GM12878 (cell line): ENCODE data around the gene DOCK1. TPM values are rescaled to one million over a fixed set of nuclear protein-coding genes. Genes with fewer than 3 reads are reported as not detected.

Experiments
- ATAC-seq: fragments of 200-7000 bp; cut with Tn5 transposase; 3 replicates; pipeline ENCODE4 v1.9.1; 2020; ENCODE audit warnings: mild to moderate bottlenecking, moderate library complexity
- BruUV-seq: library from RNA; stranded (reverse); fragments of 400-500 nt; replicated peaks from 2 replicates; lab custom pipeline; 2021; lab: Mats Ljungman, UMichigan
- CTCF ChIA-PET: fragments of 300-600 bp; sonication (Branson Sonifier 250); formaldehyde crosslinking; extraction: SDS; loops from one replicate; lab custom pipeline; 2021; ENCODE audit warnings: inconsistent platforms; lab: Yijun Ruan, JAX
- POLR2A ChIA-PET: fragments of 350-600 bp; formaldehyde crosslinking; extraction: SDS; loops from one replicate; lab custom pipeline; 2021; ENCODE audit warnings: inconsistent platforms; lab: Charles Lee
- RAD21 ChIA-PET: fragments of 300-600 bp; sonication (Branson Sonifier 250); formaldehyde crosslinking; loops from one replicate; lab custom pipeline; 2023; ENCODE audit warnings: antibody characterized with exemption; ENCODE audit not compliant: unreplicated experiment; lab: Charles Lee
- SMC1A ChIA-PET: fragments of 300-600 bp; sonication (Branson Sonifier 250); formaldehyde crosslinking; loops from one replicate; lab custom pipeline; 2023; ENCODE audit not compliant: unreplicated experiment, uncharacterized antibody; lab: Charles Lee
- DNase-seq: peaks from one replicate; pipeline ENCODE4 v3.0.0-alpha.2; 2011; ENCODE audit warnings: low read depth, low spot score
- FAIRE-seq: peaks from 3 replicates; lab custom pipeline; 2011; peaks lifted over from hg19 to GRCh38; lab: Jason Lieb, UNC
- H2AFZ ChIP-seq: 2 replicates; pipeline ENCODE4 v1.6.0; 2011; ENCODE audit warnings: low read depth, low read length, control low read depth; ENCODE audit not compliant: control insufficient read depth
- H3K27ac ChIP-seq: 2 replicates; pipeline ENCODE4 v1.5.1; 2011; ENCODE audit warnings: control low read depth; ENCODE audit not compliant: control insufficient read depth, insufficient read depth
- H3K27me3 ChIP-seq, 2 experiments: replicated peaks in 1 of 2; 2 replicates each; pipeline versions ENCODE4 v1.6.0 to v1.6.1; 2011; ENCODE audit warnings: low read length in 1 of 2; ENCODE audit not compliant: control insufficient read depth in 2 of 2, insufficient read depth in 2 of 2
- H3K36me3 ChIP-seq, 2 experiments: 2 replicates each; pipeline ENCODE4 v1.5.1; 2011; ENCODE audit warnings: low read length in 1 of 2; ENCODE audit not compliant: control insufficient read depth in 2 of 2, insufficient read depth in 2 of 2
- H3K4me1 ChIP-seq: 2 replicates; pipeline ENCODE4 v1.6.1; 2011; ENCODE audit warnings: mild to moderate bottlenecking, low read length, moderate library complexity, mixed read lengths; ENCODE audit not compliant: control insufficient read depth, insufficient read depth
- H3K4me2 ChIP-seq: 2 replicates; pipeline ENCODE4 v1.6.0; 2011; ENCODE audit warnings: control low read depth; ENCODE audit not compliant: control insufficient read depth, insufficient read depth
- H3K4me3 ChIP-seq: fragments of 200-600 bp; sonication (generic); 2 replicates; pipeline ENCODE4 v1.5.1; 2016
- H3K79me2 ChIP-seq: 2 replicates; pipeline ENCODE4 v1.6.0; 2011; ENCODE audit warnings: low read length; ENCODE audit not compliant: control insufficient read depth, insufficient read depth
- H3K9ac ChIP-seq: 2 replicates; pipeline ENCODE4 v1.8.0; 2011; ENCODE audit warnings: low read length, control low read depth, mixed read lengths; ENCODE audit not compliant: control insufficient read depth, insufficient read depth
- H3K9me3 ChIP-seq: replicated peaks from 3 replicates; pipeline ENCODE4 v1.5.1; 2011; ENCODE audit warnings: mild to moderate bottlenecking, low read length; ENCODE audit not compliant: control insufficient read depth, insufficient read depth
- H4K20me1 ChIP-seq: 2 replicates; pipeline ENCODE4 v1.6.0; 2011; ENCODE audit not compliant: control insufficient read depth, insufficient read depth
- EZH2 ChIP-seq: IDR thresholded peaks from 2 replicates; pipeline ENCODE4 v1.6.1; 2012; ENCODE audit warnings: low read depth, mild to moderate bottlenecking, control low read depth, inconsistent platforms, low read length, borderline replicate concordance; ENCODE audit not compliant: control insufficient read depth
- LARP7 ChIP-seq: fragments of 450-650 bp; IDR thresholded peaks from 2 replicates; pipeline ENCODE4 v1.6.1; 2017; ENCODE audit warnings: mild to moderate bottlenecking
- STAT1 ChIP-seq: fragments of 450-650 bp; conservative IDR thresholded peaks from 2 replicates; pipeline ENCODE4 v1.6.1; 2014; ENCODE audit warnings: antibody characterized with exemption, mild to moderate bottlenecking
- WGBS: methylation state at CpG from one replicate; pipeline ENCODE4 v1.1.6; 2016; ENCODE audit warnings: low lambda C conversion rate; ENCODE audit not compliant: insufficient replicate concordance, insufficient coverage; ENCODE audit errors: missing lambda C conversion rate; 5-methylcytosine and 5-hydroxymethylcytosine counted together
- in situ Hi-C: fragments of 300-500 bp; cut with MboI; formaldehyde crosslinking; loops from 9 replicates; pipeline ENCODE4 v1.14.3; 2018; ENCODE audit warnings: mixed read lengths
- intact Hi-C: fragments of 100-400 bp; cut with micrococcal nuclease; formaldehyde crosslinking; loops from one replicate; pipeline ENCODE4 v1.14.2; 2022; ENCODE audit not compliant: unreplicated experiment
- polyA plus RNA-seq, 11 experiments: library from polyadenylated mRNA; depleted of rRNA in 4 of 11; unstranded in 6 of 11; stranded (reverse) in 5 of 11; fragments of >200 nt; fragmentation: Nextera tagmentation in 4 of 11; fragmentation: Illumina TruSeq in 1 of 11; extraction: Ambion mirVana in 4 of 11; extraction: Trizol in 1 of 11; gene quantifications; 1 replicate in 1 of 11; 2 replicates in 10 of 11; pipeline versions ENCODE4 v1.2.1 to v1.2.3, GENCODE V29; 2011 to 2016; ENCODE audit warnings: inconsistent platforms in 2 of 11, missing spikeins in 2 of 11, low read depth in 1 of 11
- total RNA-seq, 4 experiments: library from RNA; depleted of rRNA in 3 of 4; stranded (reverse); fragments of >200 nt in 3 of 4; fragmentation: Illumina TruSeq in 1 of 4; extraction: Trizol in 1 of 4; gene quantifications; 2 replicates each; pipeline versions ENCODE4 v1.2.1 to v1.2.3, GENCODE V29; 2013 to 2021
- TF ChIP-seq, protein P1 (sequence below): fragments of 450-650 bp; formaldehyde crosslinking; IDR thresholded peaks from 2 replicates; pipeline ENCODE4 v1.5.0; 2022; ENCODE audit warnings: mild to moderate bottlenecking, missing genetic modification characterization
- TF ChIP-seq, protein P2 (sequence below): IDR thresholded peaks from 2 replicates; pipeline ENCODE4 v1.6.1; 2011; ENCODE audit warnings: low read depth, low read length, improper control_type of control experiment, borderline replicate concordance

Gene DOCK1
- total and polyA plus RNA-seq, 10 of the 15 experiments (the other 5 are each of a cell fraction or from before 2014, with no cell fraction given), result 0.05 to 0.18 TPM; not detected in 8

GRCh38 chr10:127036987-127037386 lies 131.8 kb downstream of the DOCK1 start:
- POLR2A ChIA-PET, result no interaction called here
- H2AFZ ChIP-seq, result no peak overlapping the region
- intact Hi-C loops, result no loop called here
- no TSS peak for BruUV-seq
- in situ Hi-C loops, result no loop called here
- RAD21 ChIA-PET, result no interaction called here
- no peak for ATAC-seq
- no peaks in the 10 kb centered on the region for H3K79me2 ChIP-seq
- H3K36me3 ChIP-seq, result no peaks in the 10 kb centered on the region
- no peaks in the 10 kb centered on the region for H3K4me1 ChIP-seq
- H3K9ac ChIP-seq, result no peak overlapping the region
- H3K27ac ChIP-seq, result no peak overlapping the region
- no peak for DNase-seq
- FAIRE-seq, result no peak
- H4K20me1 ChIP-seq, result no peaks in the 10 kb centered on the region
- TF ChIP-seq STAT1 (no peak), LARP7 (no peak), EZH2 (no peak)
- TF ChIP-seq, protein P1, sequence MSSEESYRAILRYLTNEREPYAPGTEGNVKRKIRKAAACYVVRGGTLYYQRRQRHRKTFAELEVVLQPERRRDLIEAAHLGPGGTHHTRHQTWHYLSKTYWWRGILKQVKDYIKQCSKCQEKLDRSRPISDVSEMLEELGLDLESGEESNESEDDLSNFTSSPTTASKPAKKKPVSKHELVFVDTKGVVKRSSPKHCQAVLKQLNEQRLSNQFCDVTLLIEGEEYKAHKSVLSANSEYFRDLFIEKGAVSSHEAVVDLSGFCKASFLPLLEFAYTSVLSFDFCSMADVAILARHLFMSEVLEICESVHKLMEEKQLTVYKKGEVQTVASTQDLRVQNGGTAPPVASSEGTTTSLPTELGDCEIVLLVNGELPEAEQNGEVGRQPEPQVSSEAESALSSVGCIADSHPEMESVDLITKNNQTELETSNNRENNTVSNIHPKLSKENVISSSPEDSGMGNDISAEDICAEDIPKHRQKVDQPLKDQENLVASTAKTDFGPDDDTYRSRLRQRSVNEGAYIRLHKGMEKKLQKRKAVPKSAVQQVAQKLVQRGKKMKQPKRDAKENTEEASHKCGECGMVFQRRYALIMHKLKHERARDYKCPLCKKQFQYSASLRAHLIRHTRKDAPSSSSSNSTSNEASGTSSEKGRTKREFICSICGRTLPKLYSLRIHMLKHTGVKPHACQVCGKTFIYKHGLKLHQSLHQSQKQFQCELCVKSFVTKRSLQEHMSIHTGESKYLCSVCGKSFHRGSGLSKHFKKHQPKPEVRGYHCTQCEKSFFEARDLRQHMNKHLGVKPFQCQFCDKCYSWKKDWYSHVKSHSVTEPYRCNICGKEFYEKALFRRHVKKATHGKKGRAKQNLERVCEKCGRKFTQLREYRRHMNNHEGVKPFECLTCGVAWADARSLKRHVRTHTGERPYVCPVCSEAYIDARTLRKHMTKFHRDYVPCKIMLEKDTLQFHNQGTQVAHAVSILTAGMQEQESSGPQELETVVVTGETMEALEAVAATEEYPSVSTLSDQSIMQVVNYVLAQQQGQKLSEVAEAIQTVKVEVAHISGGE (CRISPR knock-in tag), result no peak
- TF ChIP-seq, protein P2, sequence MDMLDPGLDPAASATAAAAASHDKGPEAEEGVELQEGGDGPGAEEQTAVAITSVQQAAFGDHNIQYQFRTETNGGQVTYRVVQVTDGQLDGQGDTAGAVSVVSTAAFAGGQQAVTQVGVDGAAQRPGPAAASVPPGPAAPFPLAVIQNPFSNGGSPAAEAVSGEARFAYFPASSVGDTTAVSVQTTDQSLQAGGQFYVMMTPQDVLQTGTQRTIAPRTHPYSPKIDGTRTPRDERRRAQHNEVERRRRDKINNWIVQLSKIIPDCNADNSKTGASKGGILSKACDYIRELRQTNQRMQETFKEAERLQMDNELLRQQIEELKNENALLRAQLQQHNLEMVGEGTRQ, result no peak
- CTCF ChIA-PET, result no interaction called here
- 14% methylated on average over 4 of the region's 4 CpGs for WGBS
- H3K9me3 ChIP-seq, result no peaks in the 10 kb centered on the region; the same call in 2 of the 3 replicates
- SMC1A ChIA-PET, result no interaction called here
- no peak overlapping the region for H3K4me3 ChIP-seq
- no peak overlapping the region for H3K4me2 ChIP-seq
- no peaks in the 10 kb centered on the region for H3K27me3 ChIP-seq
